Retinal pigment epithelial cell (primary cell): ENCODE data around the gene ADAMTS14.

ENCODE experiments used
- DNase-seq: peaks from one replicate; pipeline ENCODE4 v3.0.0-alpha.2; 2010; ENCODE audit warnings: low read depth
- H3K4me3 ChIP-seq: 2 replicates; pipeline ENCODE4 v1.5.1; 2011; ENCODE audit warnings: mild to moderate bottlenecking, low read length, control low read depth, moderate library complexity
- CTCF ChIP-seq: conservative IDR thresholded peaks from 2 replicates; pipeline ENCODE4 v1.5.1; 2011; ENCODE audit warnings: low read depth, low read length, control low read depth, inconsistent platforms

The ADAMTS14 gene

GRCh38 chr10:70771311-70772194, 99.2 kb downstream of the ADAMTS14 start:
- TF ChIP-seq CTCF, result no peak
- DNase-seq, result no peak
- H3K4me3 ChIP-seq, result no peak overlapping the region

GRCh38 chr10:70772627-70773026, 100.3 kb downstream of the ADAMTS14 start:
- no peak overlapping the region for H3K4me3 ChIP-seq
- DNase-seq, result no peak
- TF ChIP-seq CTCF, result no peak

- DNase-seq, result no peak
- TF ChIP-seq CTCF, result no peak
- H3K4me3 ChIP-seq, result no peak overlapping the region
These were observed 101.2 kb downstream of the ADAMTS14 start for GRCh38 chr10:70773461-70773860.

GRCh38 chr10:70773965-70774809, 101.9 kb downstream of the ADAMTS14 start:
- DNase-seq, result no peak
- no peak overlapping the region for H3K4me3 ChIP-seq
- TF ChIP-seq CTCF, result no peak

- H3K4me3 ChIP-seq, result no peak overlapping the region
- no peak for TF ChIP-seq CTCF
- DNase-seq, result no peak
These were observed 102.7 kb downstream of the ADAMTS14 start for GRCh38 chr10:70774810-70775678.

- no peak for TF ChIP-seq CTCF
- DNase-seq, result no peak
- H3K4me3 ChIP-seq, result no peak overlapping the region
These were observed 103.6 kb downstream of the ADAMTS14 start for GRCh38 chr10:70775679-70776454.
